CD14-positive monocyte (primary cell): ENCODE results near the gene IL11RA. TPM values are rescaled to one million over a fixed set of nuclear protein-coding genes. Genes with fewer than 3 reads are reported as not detected.

Experiments used
- DNase-seq, 3 donors: peaks; one replicate each; pipeline ENCODE4 v3.0.0-alpha.2; 2011 to 2022
- H2AFZ ChIP-seq: 2 replicates; pipeline ENCODE4 v1.6.0; 2012; ENCODE audit warnings: mild to moderate bottlenecking, low read depth, low read length, inconsistent platforms; ENCODE audit not compliant: insufficient read depth, poor library complexity, severe bottlenecking
- H3K27ac ChIP-seq, 2 donors: 1 replicate in 1 of 2; 2 replicates in 1 of 2; pipeline ENCODE4 v1.5.1; 2012 to 2013; ENCODE audit warnings: low read length in 2 of 2, control low read depth in 1 of 2, inconsistent platforms in 1 of 2, low read depth in 1 of 2, mild to moderate bottlenecking in 1 of 2
- H3K27me3 ChIP-seq, 2 donors: one replicate each; pipeline versions ENCODE4 v1.6.0 to v1.6.1; 2011 to 2013; ENCODE audit warnings: low read length in 2 of 2; ENCODE audit not compliant: control insufficient read depth in 2 of 2, insufficient read depth in 2 of 2
- H3K36me3 ChIP-seq, 2 donors: replicated peaks in 1 of 2; 1 replicate in 1 of 2; 2 replicates in 1 of 2; pipeline versions ENCODE4 v1.5.1 to v1.6.1; 2012 to 2013; ENCODE audit warnings: low read length in 2 of 2, control low read depth in 1 of 2, inconsistent platforms in 1 of 2, mild to moderate bottlenecking in 1 of 2; ENCODE audit not compliant: insufficient read depth in 2 of 2, control insufficient read depth in 1 of 2
- H3K4me1 ChIP-seq, 2 donors: 1 replicate in 1 of 2; 2 replicates in 1 of 2; pipeline versions ENCODE4 v1.5.1 to v1.6.1; 2012 to 2013; ENCODE audit warnings: low read length in 2 of 2, control low read depth in 1 of 2, inconsistent platforms in 1 of 2, mild to moderate bottlenecking in 1 of 2, moderate library complexity in 1 of 2; ENCODE audit not compliant: insufficient read depth in 2 of 2, control insufficient read depth in 1 of 2
- H3K4me2 ChIP-seq: replicated peaks from 2 replicates; pipeline ENCODE3; 2012; ENCODE audit warnings: low read length, moderate library complexity, mild to moderate bottlenecking; ENCODE audit not compliant: poor library complexity, severe bottlenecking; ENCODE audit errors: extremely low read depth
- H3K4me3 ChIP-seq, 3 experiments: fragments of 200-600 bp in 1 of 3; sonication (generic) in 1 of 3; replicated peaks in 1 of 3; 1 replicate in 2 of 3; 2 replicates in 1 of 3; pipeline ENCODE4 v1.5.1; 2011 to 2013; ENCODE audit warnings: low read length in 3 of 3, mild to moderate bottlenecking in 3 of 3, control low read depth in 2 of 3, low read depth in 2 of 3, inconsistent platforms in 1 of 3, moderate library complexity in 1 of 3
- H3K79me2 ChIP-seq: 2 replicates; pipeline ENCODE4 v1.6.0; 2012; ENCODE audit warnings: mild to moderate bottlenecking, control low read depth, inconsistent platforms, low read length, moderate library complexity; ENCODE audit not compliant: insufficient read depth
- H3K9ac ChIP-seq: 2 replicates; pipeline ENCODE4 v1.6.0; 2017; ENCODE audit warnings: low read length, mild to moderate bottlenecking; ENCODE audit not compliant: insufficient read depth, poor library complexity, severe bottlenecking
- H3K9me3 ChIP-seq, 2 donors: replicated peaks in 1 of 2; 1 replicate in 1 of 2; 2 replicates in 1 of 2; pipeline versions ENCODE4 v1.5.1 to v1.6.1; 2012 to 2013; ENCODE audit warnings: low read length in 2 of 2, control low read depth in 1 of 2; ENCODE audit not compliant: control insufficient read depth in 1 of 2, insufficient read depth in 1 of 2
- H4K20me1 ChIP-seq: 2 replicates; pipeline ENCODE4 v1.6.0; 2012; ENCODE audit warnings: mild to moderate bottlenecking, low read length, control low read depth, moderate library complexity; ENCODE audit not compliant: insufficient read depth
- H3K27ac Mint-ChIP-seq, 7 donors: one replicate each; pipeline ENCODE4 v1.8.0; 2020; ENCODE audit warnings: mild to moderate bottlenecking in 7 of 7, mixed read lengths in 7 of 7, moderate library complexity in 6 of 7, inconsistent platforms in 2 of 7
- H3K27me3 Mint-ChIP-seq, 3 donors: one replicate each; pipeline ENCODE4 v1.8.0; 2021 to 2022; ENCODE audit warnings: low read depth in 3 of 3, mild to moderate bottlenecking in 3 of 3, mixed read lengths in 3 of 3, moderate library complexity in 3 of 3, inconsistent platforms in 1 of 3
- H3K36me3 Mint-ChIP-seq, 2 donors: one replicate each; pipeline ENCODE4 v1.8.0; 2020; ENCODE audit warnings: mixed read lengths in 2 of 2, inconsistent platforms in 1 of 2, mild to moderate bottlenecking in 1 of 2
- H3K4me1 Mint-ChIP-seq: one replicate; pipeline ENCODE4 v1.8.0; 2020; ENCODE audit warnings: mild to moderate bottlenecking, mixed read lengths
- H3K4me3 Mint-ChIP-seq, 2 donors: one replicate each; pipeline ENCODE4 v1.8.0; 2020; ENCODE audit warnings: mild to moderate bottlenecking in 2 of 2, mixed read lengths in 2 of 2, moderate library complexity in 1 of 2
- H3K9me3 Mint-ChIP-seq, 7 donors: one replicate each; pipeline ENCODE4 v1.8.0; 2020 to 2022; ENCODE audit warnings: mixed read lengths in 7 of 7, mild to moderate bottlenecking in 6 of 7, moderate library complexity in 6 of 7, inconsistent platforms in 2 of 7
- CTCF ChIP-seq: fragments of 200-600 bp; IDR thresholded peaks from one replicate; pipeline ENCODE4 v1.8.0; 2022; ENCODE audit warnings: antibody characterized with exemption, mild to moderate bottlenecking
- WGBS: methylation state at CpG from one replicate; pipeline ENCODE4 v1.1.5; 2013; ENCODE audit warnings: missing lambda C conversion rate; ENCODE audit not compliant: insufficient coverage; 5-methylcytosine and 5-hydroxymethylcytosine counted together
- intact Hi-C, 2 donors: fragments of 100-400 bp; cut with micrococcal nuclease; formaldehyde crosslinking; loops; one replicate each; pipeline versions ENCODE4 v1.15.0 to v1.15.1; 2023
- polyA plus RNA-seq, 3 donors: library from polyadenylated mRNA; depleted of rRNA in 1 of 3; unstranded in 2 of 3; stranded (reverse) in 1 of 3; fragments of 300-500 nt in 2 of 3; fragments of >200 nt in 1 of 3; fragmentation: Illumina TruSeq in 2 of 3; gene quantifications; 1 replicate in 2 of 3; 2 replicates in 1 of 3; pipeline ENCODE4 v1.2.3, GENCODE V29; 2012 to 2021

IL11RA gene
- polyA plus RNA-seq, 3 donors, result 2.8 to 39.1 (median 4.1) TPM

- Mint-ChIP-seq H3K9me3 (peaks cover 0 to 2% (median 0%) of the 10 kb centered on the region in 7 donors), H3K36me3 (peaks cover 34 to 44% of the 10 kb centered on the region in 2 donors), H3K27me3 (peaks cover 3% of the 10 kb centered on the region in 3 donors), H3K4me1 (peaks cover 39% of the 10 kb centered on the region), H3K27ac (peak overlapping the region in 5 of 7 donors; percentile 78 to 89 (median 86)), H3K4me3 (peak overlapping the region; percentile 90 to 92)
- Histone ChIP-seq H3K79me2 (peaks cover 4% of the 10 kb centered on the region), H3K9ac (peak overlapping the region; percentile 77), H3K4me2 (peak overlapping the region; percentile 95), H3K27me3 (no peaks in the 10 kb centered on the region), H3K36me3 (peaks cover 18 to 30% of the 10 kb centered on the region in 2 donors), H3K4me3 (peak overlapping the region in 2 of 3 experiments; percentile 85 to 90), H3K27ac (peak overlapping the region in 1 of 2 donors; percentile 83), H4K20me1 (peaks cover 14% of the 10 kb centered on the region), H3K4me1 (peaks cover 24 to 34% of the 10 kb centered on the region in 2 donors), H2AFZ (no peak overlapping the region), H3K9me3 (no peaks in the 10 kb centered on the region)
- intact Hi-C loops, result no loop called here
- WGBS, result 71% methylated on average over 3 of the region's 10 CpGs
- TF ChIP-seq CTCF, result no peak
- DNase-seq, result no peak
These were observed 4.3 kb upstream of the IL11RA start for GRCh38 chr9:34647651-34648050.

GRCh38 chr9:34648673-34649072, 3.3 kb upstream of the IL11RA start:
- no peak overlapping the region for H3K4me2 ChIP-seq
- Mint-ChIP-seq H3K27me3 (peaks cover 4 to 8% (median 5%) of the 10 kb centered on the region in 3 donors), H3K36me3 (peaks cover 34 to 44% of the 10 kb centered on the region in 2 donors), H3K9me3 (peaks cover 0 to 2% (median 0%) of the 10 kb centered on the region in 7 donors), H3K4me1 (peaks cover 48% of the 10 kb centered on the region), H3K27ac (peak overlapping the region in 2 of 7 donors; percentile 15 to 16), H3K4me3 (peak overlapping the region in 1 of 2 donors; percentile 14)
- no peak for DNase-seq
- H3K27me3 ChIP-seq, result no peaks in the 10 kb centered on the region
- peaks cover 14% of the 10 kb centered on the region for H4K20me1 ChIP-seq
- no peak overlapping the region for H3K4me3 ChIP-seq
- H3K79me2 ChIP-seq, result peaks cover 4% of the 10 kb centered on the region
- H2AFZ ChIP-seq, result no peak overlapping the region
- intact Hi-C loops, result no loop called here
- TF ChIP-seq CTCF, result no peak
- no peaks in the 10 kb centered on the region for H3K9me3 ChIP-seq
- no peak overlapping the region for H3K9ac ChIP-seq
- H3K4me1 ChIP-seq, result peaks cover 24 to 34% of the 10 kb centered on the region in 2 donors
- WGBS, result 95% methylated on average over 8 of the region's 8 CpGs
- peaks cover 18 to 30% of the 10 kb centered on the region in 2 donors for H3K36me3 ChIP-seq
- no peak overlapping the region for H3K27ac ChIP-seq
